Thymus (tissue), 11 donors: ENCODE data around the gene PIGR. TPM values are rescaled to one million over a fixed set of nuclear protein-coding genes. Genes with fewer than 3 reads are reported as not detected.
A peak's percentile ranks its signal among the peaks of the same experiment; 100 is the strongest.

Experiments
- DNase-seq, 9 donors: peaks; one replicate each; pipeline ENCODE4 v3.0.0-alpha.2; 2013; ENCODE audit warnings: low spot score in 9 of 9, low read depth in 6 of 9, missing footprints in 1 of 9
- H3K27ac ChIP-seq, 2 donors: one replicate each; pipeline ENCODE4 v1.5.1; 2013; ENCODE audit warnings: control low read depth in 1 of 2, low read depth in 1 of 2, low read length in 1 of 2, mild to moderate bottlenecking in 1 of 2, moderate library complexity in 1 of 2
- H3K27me3 ChIP-seq, 2 donors: one replicate each; pipeline ENCODE4 v1.5.1; 2013; ENCODE audit warnings: low read length in 1 of 2; ENCODE audit not compliant: control insufficient read depth in 2 of 2, insufficient read depth in 1 of 2
- H3K36me3 ChIP-seq, 2 donors: one replicate each; pipeline ENCODE4 v1.5.1; 2013; ENCODE audit warnings: low read length in 1 of 2, mild to moderate bottlenecking in 1 of 2, moderate library complexity in 1 of 2; ENCODE audit not compliant: control insufficient read depth in 2 of 2, insufficient read depth in 2 of 2
- H3K4me1 ChIP-seq, 2 donors: one replicate each; pipeline ENCODE4 v1.5.1; 2013; ENCODE audit warnings: low read length in 2 of 2; ENCODE audit not compliant: control insufficient read depth in 2 of 2, insufficient read depth in 2 of 2
- H3K4me3 ChIP-seq, 2 donors: one replicate each; pipeline ENCODE4 v1.5.1; 2013; ENCODE audit warnings: low read length in 2 of 2, control low read depth in 1 of 2, mild to moderate bottlenecking in 1 of 2
- H3K9me3 ChIP-seq, 2 donors: one replicate each; pipeline ENCODE4 v1.5.1; 2013; ENCODE audit warnings: low read length in 1 of 2, mild to moderate bottlenecking in 1 of 2; ENCODE audit not compliant: control insufficient read depth in 2 of 2, insufficient read depth in 1 of 2
- WGBS: extraction: QIAGEN DNeasy Blood & Tissue Kit; methylation state at CpG from one replicate; pipeline ENCODE4 v1.1.7; 2013; 5-methylcytosine and 5-hydroxymethylcytosine counted together
- polyA plus RNA-seq: library from polyadenylated mRNA; stranded (reverse); fragments of 200-250 nt; gene quantifications from one replicate; pipeline ENCODE4 v1.2.3, GENCODE V29; 2013
- total RNA-seq: library from RNA; stranded (reverse); fragments of 120-200 nt; gene quantifications from one replicate; pipeline ENCODE4 v1.2.4, GENCODE V29; 2013
- donor health status: healthy.

Gene PIGR
- total and polyA plus RNA-seq, 2 donors = 0.24 to 1.1 TPM

GRCh38 chr1:206975306-206975705, 29.0 kb upstream of the PIGR start:
- Histone ChIP-seq H3K36me3 (no peaks in the 10 kb centered on the region), H3K9me3 (no peaks in the 10 kb centered on the region), H3K4me1 (no peaks in the 10 kb centered on the region), H3K27ac (no peak overlapping the region), H3K4me3 (no peak overlapping the region), H3K27me3 (no peaks in the 10 kb centered on the region)
- 97% methylated on average over 1 of the region's 1 CpG for WGBS
- DNase-seq = no peak

DNA sequence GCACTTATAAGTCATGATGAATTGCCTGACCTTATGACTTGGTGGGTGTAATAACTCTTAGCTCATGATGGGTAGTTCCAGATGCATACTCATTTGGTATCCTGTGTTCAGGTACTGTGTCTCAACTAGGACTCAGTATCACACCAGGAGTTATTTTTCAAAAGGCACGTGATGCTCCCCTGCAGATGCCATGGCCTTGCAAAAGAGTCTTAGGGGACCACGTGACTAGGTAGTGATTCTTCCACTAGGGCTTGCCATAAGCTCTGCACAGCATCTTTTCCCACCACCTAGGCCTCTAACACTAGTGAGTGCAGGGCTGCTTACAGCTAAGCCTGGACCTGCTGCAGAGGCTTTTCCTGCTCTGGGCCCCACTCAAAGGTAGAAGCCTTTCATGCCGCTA, 27.9 kb upstream of the PIGR start:
- no peak overlapping the region for H3K4me3 ChIP-seq
- no peak overlapping the region for H3K27ac ChIP-seq
- no peaks in the 10 kb centered on the region for H3K9me3 ChIP-seq
- DNase-seq = no peak
- no peaks in the 10 kb centered on the region for H3K27me3 ChIP-seq
- WGBS = 97% methylated on average over 3 of the region's 3 CpGs
- H3K36me3 ChIP-seq = no peaks in the 10 kb centered on the region
- H3K4me1 ChIP-seq = no peaks in the 10 kb centered on the region

- Histone ChIP-seq H3K9me3 (no peaks in the 10 kb centered on the region), H3K27me3 (no peaks in the 10 kb centered on the region), H3K4me3 (no peak overlapping the region), H3K27ac (no peak overlapping the region), H3K36me3 (no peaks in the 10 kb centered on the region), H3K4me1 (peaks cover under 1 to 3% of the 10 kb centered on the region in 2 donors)
- DNase-seq = no peak
- 96% methylated on average over 2 of the region's 2 CpGs for WGBS
Measured at GRCh38 chr1:206972728-206973127, 26.5 kb upstream of the PIGR start.

DNA sequence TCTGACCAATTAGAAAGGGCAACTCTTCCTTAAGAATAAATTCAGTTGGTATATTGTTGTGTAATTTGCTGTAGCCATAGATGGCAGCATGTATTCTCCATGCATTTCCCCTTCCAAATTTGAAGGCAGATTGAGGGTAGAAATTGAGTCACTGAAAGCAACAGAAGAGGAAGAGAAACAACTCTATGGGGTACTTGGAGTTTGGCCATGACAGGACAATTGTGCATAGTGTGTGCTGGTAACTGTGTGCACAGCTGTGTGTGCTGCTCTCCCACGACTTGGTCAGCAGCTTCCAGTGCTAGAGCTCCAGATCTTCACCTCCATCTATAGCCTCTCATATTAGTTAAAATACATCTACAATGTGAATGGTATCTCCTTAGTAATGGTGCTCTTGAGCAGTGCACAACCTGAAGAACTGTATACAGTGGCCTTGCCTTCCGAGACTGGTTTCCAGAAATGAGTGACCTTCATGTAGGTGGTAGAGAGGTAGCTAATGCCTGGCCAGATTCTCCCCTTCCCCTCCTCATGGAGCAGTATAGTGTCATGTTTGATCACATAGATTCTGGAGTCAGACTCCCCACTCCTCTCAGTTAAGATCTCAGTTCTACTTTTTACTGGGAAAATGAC, 24.9 kb upstream of the PIGR start:
- WGBS = 96% methylated on average over 2 of the region's 2 CpGs
- no peak for DNase-seq
- Histone ChIP-seq H3K27ac (no peak overlapping the region), H3K4me1 (peaks cover 7 to 13% of the 10 kb centered on the region in 2 donors), H3K9me3 (no peaks in the 10 kb centered on the region), H3K4me3 (no peak overlapping the region), H3K27me3 (no peaks in the 10 kb centered on the region), H3K36me3 (no peaks in the 10 kb centered on the region)

- Histone ChIP-seq H3K27me3 (no peaks in the 10 kb centered on the region), H3K36me3 (no peaks in the 10 kb centered on the region), H3K4me1 (peaks cover 7 to 13% of the 10 kb centered on the region in 2 donors), H3K4me3 (no peak within 1 kb of the TSS), H3K27ac (no peak within 1 kb of the TSS), H3K9me3 (no peaks in the 10 kb centered on the region)
- no peak for DNase-seq
- 93% methylated on average over 2 of the region's 2 CpGs for WGBS
Measured at GRCh38 chr1:206970446-206970845, 24.2 kb upstream of the PIGR start, which contains the start of gene FCAMR. Gene FCAMR, minus strand, starts transcription at chr1:206970460. Its CDS starts 335 bp downstream, at chr1:206970125.

DNA sequence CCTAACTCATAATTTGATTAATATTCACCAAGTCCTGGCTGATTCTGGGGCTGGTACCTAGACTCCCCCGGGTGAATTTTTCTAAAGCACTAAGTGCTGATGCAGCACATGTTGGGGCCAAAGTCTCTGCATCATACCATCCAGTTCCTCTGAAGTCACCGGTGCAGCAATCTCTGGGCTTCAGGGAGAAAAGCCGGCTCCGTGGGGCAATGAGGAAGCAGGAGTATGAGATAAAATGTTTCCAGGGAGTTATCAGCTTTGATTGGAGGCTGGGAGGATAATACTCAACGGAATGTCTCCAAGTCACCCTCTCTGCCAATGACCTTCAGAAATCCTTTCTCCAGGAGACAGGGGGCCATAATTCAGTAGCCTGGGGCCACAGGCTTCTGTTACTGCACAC, 22.8 kb upstream of the PIGR start:
- Histone ChIP-seq H3K27me3 (no peaks in the 10 kb centered on the region), H3K9me3 (no peaks in the 10 kb centered on the region), H3K27ac (no peak overlapping the region), H3K36me3 (no peaks in the 10 kb centered on the region), H3K4me3 (no peak overlapping the region), H3K4me1 (peaks cover 7 to 13% of the 10 kb centered on the region in 2 donors)
- DNase-seq = no peak
- 81% methylated on average over 5 of the region's 5 CpGs for WGBS

DNA sequence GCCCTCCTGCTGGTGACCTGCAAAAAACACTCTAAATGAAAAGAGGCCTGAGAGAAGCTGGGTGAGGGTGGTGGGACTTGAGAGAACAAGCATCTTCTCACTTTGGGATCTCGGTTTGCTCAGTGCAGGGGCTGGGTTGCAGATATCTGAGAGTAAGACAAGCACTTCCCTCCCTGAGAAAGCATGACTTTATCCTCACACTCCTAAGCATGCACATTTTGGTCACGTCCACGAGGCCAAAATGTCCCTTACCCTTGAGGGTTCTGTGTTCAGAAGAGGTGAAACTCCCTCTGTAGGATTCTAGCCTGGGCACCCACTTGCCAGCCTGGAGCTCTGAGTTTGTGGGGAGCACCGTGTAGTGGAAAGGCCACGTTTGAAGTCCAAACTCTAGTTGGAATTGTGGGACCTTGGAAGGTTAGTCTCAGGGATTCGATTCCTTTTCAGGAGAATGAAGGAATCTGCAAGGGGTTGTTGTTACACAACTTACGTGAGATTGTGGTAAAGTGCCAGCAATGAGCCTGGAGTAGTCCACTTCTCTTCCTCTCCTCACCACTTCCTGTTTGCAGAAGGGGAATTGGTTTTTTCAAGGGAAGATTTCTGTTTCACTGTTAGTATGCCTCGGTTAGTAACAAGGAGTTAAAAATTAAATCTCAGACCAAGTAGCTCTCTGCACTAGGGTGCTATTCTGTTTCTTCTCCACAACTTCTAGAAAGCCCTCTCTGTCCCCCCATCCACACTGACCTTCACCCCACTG, 21.0 kb upstream of the PIGR start:
- H3K9me3 ChIP-seq = no peaks in the 10 kb centered on the region
- peak in 6 of 9 donors; percentile 9 to 62 (median 21) for DNase-seq
- H3K36me3 ChIP-seq = no peaks in the 10 kb centered on the region
- H3K4me1 ChIP-seq = peaks cover 8 to 21% of the 10 kb centered on the region in 2 donors
- no peak overlapping the region for H3K27ac ChIP-seq
- H3K4me3 ChIP-seq = no peak overlapping the region
- no peaks in the 10 kb centered on the region for H3K27me3 ChIP-seq
- 20% methylated on average over 8 of the region's 8 CpGs for WGBS

GRCh38 chr1:206965781-206966180, 19.5 kb upstream of the PIGR start:
- Histone ChIP-seq H3K36me3 (no peaks in the 10 kb centered on the region), H3K27ac (no peak overlapping the region), H3K27me3 (no peaks in the 10 kb centered on the region), H3K4me1 (peaks cover 10 to 34% of the 10 kb centered on the region in 2 donors), H3K4me3 (no peak overlapping the region), H3K9me3 (no peaks in the 10 kb centered on the region)
- no peak for DNase-seq
- WGBS = 94% methylated on average over 2 of the region's 2 CpGs

- DNase-seq = no peak
- Histone ChIP-seq H3K27me3 (no peaks in the 10 kb centered on the region), H3K4me1 (peaks cover 10 to 34% of the 10 kb centered on the region in 2 donors), H3K36me3 (no peaks in the 10 kb centered on the region), H3K9me3 (no peaks in the 10 kb centered on the region), H3K4me3 (no peak overlapping the region), H3K27ac (no peak overlapping the region)
- WGBS = 97% methylated on average over 1 of the region's 1 CpG
Measured at GRCh38 chr1:206963740-206964139, 17.5 kb upstream of the PIGR start.
